Fibroblast of lung (primary cell): ENCODE results near the gene PEBP1.

Experiments
- EZH2 ChIP-seq: IDR thresholded peaks from 2 replicates; pipeline ENCODE4 v1.5.1; 2012; ENCODE audit warnings: low read length, control low read depth, mild to moderate bottlenecking; ENCODE audit errors: missing control alignments
- TF ChIP-seq, protein P1 (sequence below), 2 donors: IDR thresholded peaks in 1 of 2; conservative IDR thresholded peaks in 1 of 2; 1 replicate in 1 of 2; 2 replicates in 1 of 2; pipeline ENCODE4 v1.5.1; 2011 to 2012; ENCODE audit warnings: low read length in 2 of 2, control low read depth in 1 of 2, inconsistent platforms in 1 of 2, low read depth in 1 of 2, mild to moderate bottlenecking in 1 of 2

- TF ChIP-seq, protein P1, sequence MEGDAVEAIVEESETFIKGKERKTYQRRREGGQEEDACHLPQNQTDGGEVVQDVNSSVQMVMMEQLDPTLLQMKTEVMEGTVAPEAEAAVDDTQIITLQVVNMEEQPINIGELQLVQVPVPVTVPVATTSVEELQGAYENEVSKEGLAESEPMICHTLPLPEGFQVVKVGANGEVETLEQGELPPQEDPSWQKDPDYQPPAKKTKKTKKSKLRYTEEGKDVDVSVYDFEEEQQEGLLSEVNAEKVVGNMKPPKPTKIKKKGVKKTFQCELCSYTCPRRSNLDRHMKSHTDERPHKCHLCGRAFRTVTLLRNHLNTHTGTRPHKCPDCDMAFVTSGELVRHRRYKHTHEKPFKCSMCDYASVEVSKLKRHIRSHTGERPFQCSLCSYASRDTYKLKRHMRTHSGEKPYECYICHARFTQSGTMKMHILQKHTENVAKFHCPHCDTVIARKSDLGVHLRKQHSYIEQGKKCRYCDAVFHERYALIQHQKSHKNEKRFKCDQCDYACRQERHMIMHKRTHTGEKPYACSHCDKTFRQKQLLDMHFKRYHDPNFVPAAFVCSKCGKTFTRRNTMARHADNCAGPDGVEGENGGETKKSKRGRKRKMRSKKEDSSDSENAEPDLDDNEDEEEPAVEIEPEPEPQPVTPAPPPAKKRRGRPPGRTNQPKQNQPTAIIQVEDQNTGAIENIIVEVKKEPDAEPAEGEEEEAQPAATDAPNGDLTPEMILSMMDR (conservative IDR thresholded peaks at IDR 0.05 in 1 of 2, IDR thresholded peaks at IDR 0.05 in 1 of 2; ENCODE audit: low read depth in 1 of 2, low read length in 2 of 2), result no peak
- TF ChIP-seq EZH2, result no peak
These were observed 31.0 kb downstream of the PEBP1 start for GRCh38 chr12:118166946-118167345.
